GM23338 (cell line): ENCODE measurements around the gene CD70. TPM values are rescaled to one million over a fixed set of nuclear protein-coding genes. Genes with fewer than 3 reads are reported as not detected.
"Not testable (repeated sequence)": the region's sequence is repeated elsewhere in the genome, so short reads cannot be mapped to it uniquely, and the experiment has no call there.

Experiments used
- ATAC-seq: fragments of 200-7000 bp; cut with Tn5 transposase; 3 replicates; pipeline ENCODE4 v1.9.1; 2020
- DNase-seq: peaks from one replicate; pipeline ENCODE4 v3.0.0-alpha.2; 2015; ENCODE audit warnings: low spot score
- H2AFZ ChIP-seq: fragments of 200-600 bp; sonication (generic); 2 replicates; pipeline ENCODE4 v1.8.0; 2016; ENCODE audit warnings: antibody characterized with exemption, mild to moderate bottlenecking, moderate library complexity
- H3F3A ChIP-seq: fragments of 200-600 bp; sonication (generic); replicated peaks from 2 replicates; pipeline ENCODE4 v1.8.0; 2017; ENCODE audit warnings: antibody characterized with exemption, mixed run types, low read depth
- H3K27ac ChIP-seq: fragments of 200-600 bp; sonication (generic); 2 replicates; pipeline ENCODE4 v1.6.1; 2016; ENCODE audit warnings: low read depth
- H3K27me3 ChIP-seq: fragments of 200-600 bp; sonication (generic); 2 replicates; pipeline ENCODE4 v1.8.0; 2016; ENCODE audit warnings: mild to moderate bottlenecking, mixed run types, moderate library complexity; ENCODE audit not compliant: insufficient read depth
- H3K36me3 ChIP-seq: fragments of 200-600 bp; sonication (generic); 2 replicates; pipeline ENCODE4 v1.8.0; 2016; ENCODE audit warnings: mild to moderate bottlenecking; ENCODE audit not compliant: insufficient read depth
- H3K4me1 ChIP-seq: fragments of 200-600 bp; sonication (generic); 2 replicates; pipeline ENCODE4 v1.8.0; 2016; ENCODE audit warnings: mild to moderate bottlenecking, moderate library complexity; ENCODE audit not compliant: insufficient read depth
- H3K4me2 ChIP-seq: fragments of 200-600 bp; sonication (generic); 2 replicates; pipeline ENCODE4 v1.7.1; 2017; ENCODE audit warnings: mixed run types
- H3K4me3 ChIP-seq: fragments of 200-600 bp; sonication (generic); 2 replicates; pipeline ENCODE4 v1.6.1; 2016; ENCODE audit warnings: mixed run types
- H3K79me2 ChIP-seq: fragments of 200-600 bp; sonication (generic); replicated peaks from 2 replicates; pipeline ENCODE4 v1.8.0; 2017; ENCODE audit warnings: mild to moderate bottlenecking; ENCODE audit not compliant: insufficient read depth
- H3K9me2 ChIP-seq: fragments of 200-600 bp; sonication (generic); 2 replicates; pipeline ENCODE4 v1.8.0; 2017; ENCODE audit not compliant: insufficient read depth
- H4K20me1 ChIP-seq: fragments of 200-600 bp; sonication (generic); replicated peaks from 2 replicates; pipeline ENCODE4 v1.8.0; 2017; ENCODE audit warnings: mild to moderate bottlenecking; ENCODE audit not compliant: insufficient read depth
- H3K27ac Mint-ChIP-seq: 2 replicates; pipeline ENCODE4 v1.8.0; 2020; ENCODE audit warnings: inconsistent platforms, mild to moderate bottlenecking, moderate library complexity, mixed read lengths
- H3K27me3 Mint-ChIP-seq: 3 replicates; pipeline ENCODE4 v1.8.0; 2022; ENCODE audit warnings: low read depth, mild to moderate bottlenecking, moderate library complexity, mixed read lengths, inconsistent platforms; ENCODE audit not compliant: insufficient read depth, poor library complexity
- H3K36me3 Mint-ChIP-seq: 3 replicates; pipeline ENCODE4 v1.8.0; 2021; ENCODE audit warnings: low read depth, mild to moderate bottlenecking, inconsistent platforms, moderate library complexity, mixed read lengths
- H3K4me1 Mint-ChIP-seq: 3 replicates; pipeline ENCODE4 v1.8.0; 2020; ENCODE audit warnings: mild to moderate bottlenecking, inconsistent platforms, mixed read lengths
- H3K4me3 Mint-ChIP-seq: 3 replicates; pipeline ENCODE4 v1.8.0; 2021; ENCODE audit warnings: moderate library complexity, mild to moderate bottlenecking, inconsistent platforms, mixed read lengths
- H3K9me3 Mint-ChIP-seq: 3 replicates; pipeline ENCODE4 v1.8.0; 2020; ENCODE audit warnings: moderate library complexity, mild to moderate bottlenecking, inconsistent platforms, mixed read lengths
- CREB1 ChIP-seq: fragments of 250-450 bp; sonication (Bioruptor Pico); IDR thresholded peaks from 2 replicates; pipeline ENCODE4 v1.5.0; 2020; ENCODE audit warnings: low read depth, mild to moderate bottlenecking, moderate library complexity
- CTCF ChIP-seq, 2 experiments: fragments of 200-600 bp in 1 of 2; sonication (generic) in 1 of 2; conservative IDR thresholded peaks; 2 replicates each; pipeline versions ENCODE4 v1.5.1 to v1.6.1; 2016 to 2017; ENCODE audit warnings: antibody characterized with exemption in 2 of 2, low read depth in 2 of 2, mild to moderate bottlenecking in 2 of 2, moderate library complexity in 1 of 2
- ETS1 ChIP-seq: IDR thresholded peaks from 2 replicates; pipeline ENCODE4 v1.6.1; 2016; ENCODE audit warnings: antibody characterized with exemption
- EZH2 ChIP-seq: fragments of 200-600 bp; sonication (generic); IDR thresholded peaks from one replicate; pipeline ENCODE4 v1.8.0; 2017; ENCODE audit warnings: antibody characterized with exemption, mild to moderate bottlenecking, low read depth; ENCODE audit not compliant: unreplicated experiment
- JUNB ChIP-seq: IDR thresholded peaks from one replicate; pipeline ENCODE4 v1.6.1; 2016; ENCODE audit warnings: antibody characterized with exemption; ENCODE audit not compliant: unreplicated experiment
- POLR2AphosphoS5 ChIP-seq: IDR thresholded peaks from 2 replicates; pipeline ENCODE4 v1.6.1; 2016; ENCODE audit warnings: antibody characterized with exemption, low read depth
- STAT1 ChIP-seq: IDR thresholded peaks from one replicate; pipeline ENCODE4 v1.6.1; 2016; ENCODE audit warnings: antibody characterized with exemption; ENCODE audit not compliant: unreplicated experiment
- ZNF114 ChIP-seq: fragments of 250-450 bp; sonication (Bioruptor Pico); IDR thresholded peaks from 2 replicates; pipeline ENCODE4 v1.5.0; 2020; ENCODE audit warnings: mild to moderate bottlenecking, moderate library complexity
- ZNF331 ChIP-seq: fragments of 250-450 bp; sonication (Bioruptor Pico); IDR thresholded peaks from 2 replicates; pipeline ENCODE4 v1.5.0; 2020; ENCODE audit warnings: low read depth, mild to moderate bottlenecking, moderate library complexity
- ZNF462 ChIP-seq: fragments of 250-450 bp; sonication (Bioruptor Pico); IDR thresholded peaks from 2 replicates; pipeline ENCODE4 v1.5.0; 2020; ENCODE audit warnings: mild to moderate bottlenecking, moderate library complexity
- polyA plus RNA-seq: library from polyadenylated mRNA; unstranded; fragments of >200 nt; fragmentation: Nextera tagmentation; extraction: Ambion mirVana; gene quantifications from 2 replicates; pipeline ENCODE4 v1.2.1, GENCODE V29; 2016
- total RNA-seq: library from RNA; depleted of rRNA; stranded (reverse); fragments of >200 nt; shearing (Covaris generic); gene quantifications from 2 replicates; pipeline ENCODE4 v1.2.3, GENCODE V29; 2014

The CD70 gene
- total and polyA plus RNA-seq, 2 experiments from 2014 or later, result 2.0 to 7.3 TPM

- H3K4me2 ChIP-seq, H4K20me1 ChIP-seq, H3K27me3 ChIP-seq, ATAC-seq, H3K4me1 Mint-ChIP-seq, DNase-seq, H3K27ac ChIP-seq, H3K36me3 ChIP-seq, H2AFZ ChIP-seq, H3K4me1 ChIP-seq, H3K27me3 Mint-ChIP-seq, H3F3A ChIP-seq, H3K4me3 ChIP-seq, H3K27ac Mint-ChIP-seq, H3K79me2 ChIP-seq, H3K9me2 ChIP-seq, H3K4me3 Mint-ChIP-seq: not testable (repeated sequence)
- peaks cover 19% of the 10 kb centered on the region; the same call in 2 of the 3 replicates for H3K36me3 Mint-ChIP-seq
- H3K9me3 Mint-ChIP-seq, result peaks cover 80% of the 10 kb centered on the region
Measured at GRCh38 chr19:6640333-6640732, 49.4 kb upstream of the CD70 start.

- no peak overlapping the region for H2AFZ ChIP-seq
- H3K79me2 ChIP-seq, result no peaks in the 10 kb centered on the region
- DNase-seq, result no peak
- no peak overlapping the region for H3K27ac Mint-ChIP-seq
- no peaks in the 10 kb centered on the region for H3K4me1 Mint-ChIP-seq
- H3K27me3 Mint-ChIP-seq, result peaks cover 2% of the 10 kb centered on the region
- no peak overlapping the region for H3K4me2 ChIP-seq
- H3K9me2 ChIP-seq, result no peaks in the 10 kb centered on the region
- ATAC-seq, result no peak
- peaks cover 81% of the 10 kb centered on the region for H3K9me3 Mint-ChIP-seq
- H3F3A ChIP-seq, result no peaks in the 10 kb centered on the region
- H3K4me1 ChIP-seq, result no peaks in the 10 kb centered on the region
- H3K4me3 Mint-ChIP-seq, result no peak overlapping the region
- H3K27ac ChIP-seq, result no peak overlapping the region
- H4K20me1 ChIP-seq, result no peaks in the 10 kb centered on the region
- H3K36me3 Mint-ChIP-seq, result peaks cover 15% of the 10 kb centered on the region
- H3K4me3 ChIP-seq, result no peak overlapping the region
- no peaks in the 10 kb centered on the region for H3K36me3 ChIP-seq
- no peaks in the 10 kb centered on the region for H3K27me3 ChIP-seq
- TF ChIP-seq POLR2AphosphoS5, result no peak
- TF ChIP-seq ZNF114 (CRISPR knock-in tag), result no peak
- no peak for TF ChIP-seq ZNF331 (CRISPR knock-in tag)
- no peak for TF ChIP-seq CREB1
- no peak for TF ChIP-seq ZNF462 (CRISPR knock-in tag)
- TF ChIP-seq ETS1, result no peak
- no peak for TF ChIP-seq STAT1
- TF ChIP-seq JUNB, result no peak
- no peak for TF ChIP-seq CTCF (conservative IDR thresholded peaks at IDR 0.05; ENCODE audit: low read depth in 2 of 2)
- no peak for TF ChIP-seq EZH2
Measured at GRCh38 chr19:6639439-6639838, 48.5 kb upstream of the CD70 start.
